Measurements from ENCODE around the gene ZNF496. TPM values are rescaled to one million over a fixed set of nuclear protein-coding genes. Genes with fewer than 3 reads are reported as not detected.

Gene ZNF496
- total and polyA plus RNA-seq, 2 of the 13 experiments (the other 11 are each of a cell fraction or from before 2014, with no cell fraction given), result 14.8 to 18.6 TPM

- POLR2A ChIA-PET, result no interaction called here
- no peak overlapping the region for H2AFZ ChIP-seq (ENCODE audit: low read length)
- H4K20me1 ChIP-seq (ENCODE audit: insufficient read depth, low read length), result no peaks in the 10 kb centered on the region
- H3K9ac ChIP-seq (ENCODE audit: insufficient read depth, low read depth, low read length), result no peak overlapping the region
- no TSS peak for BruUV-seq (replicated peaks)
- TF ChIP-seq ZNF713 (CRISPR knock-in tag; IDR thresholded peaks at IDR 0.05) (no peak), JDP2 (CRISPR knock-in tag; IDR thresholded peaks at IDR 0.05; ENCODE audit: borderline replicate concordance) (no peak), SNRNP70 (IDR thresholded peaks at IDR 0.05; ENCODE audit: low read depth, low read length) (no peak), ZNF256 (CRISPR knock-in tag; conservative IDR thresholded peaks at IDR 0.05) (no peak), MYC (CRISPR knock-in tag; IDR thresholded peaks at IDR 0.05; ENCODE audit: borderline replicate concordance) (no peak), MAFK (conservative IDR thresholded peaks at IDR 0.05 in 1 of 2, IDR thresholded peaks at IDR 0.05 in 1 of 2; ENCODE audit: low read length in 2 of 2) (no peak), NR2F2 (IDR thresholded peaks at IDR 0.05; ENCODE audit: borderline replicate concordance, low read depth) (no peak), ZNF703 (CRISPR knock-in tag; IDR thresholded peaks at IDR 0.05; ENCODE audit: borderline replicate concordance) (no peak), NR2F6 (IDR thresholded peaks at IDR 0.05) (no peak), NR2F6 (CRISPR knock-in tag; IDR thresholded peaks at IDR 0.05) (no peak)
- DNase-seq (ENCODE audit: low spot score) (no peak), FAIRE-seq (no peak), ATAC-seq (no peak)
- CTCF ChIA-PET (ENCODE audit: low intra/inter-chr PET ratio, low total read pairs), result no interaction called here
- no peak overlapping the region for H3K27ac ChIP-seq (ENCODE audit: extremely low read length, insufficient read depth, low read length)
- H3K79me2 ChIP-seq (ENCODE audit: insufficient read depth, low read length), result no peaks in the 10 kb centered on the region
- intact Hi-C loops (cut with micrococcal nuclease; ENCODE audit: unreplicated experiment) (no loop called here), in situ Hi-C loops (cut with HindIII; ENCODE audit: extremely low pct_ligation_motif_present, low pct_unique_long_range_greater_than_20kb) (no loop called here)
- no peaks in the 10 kb centered on the region for H3K9me3 ChIP-seq (ENCODE audit: low read length)
- 25% methylated on average over 6 of the region's 6 CpGs for WGBS (ENCODE audit: low lambda C conversion rate)
- no peaks in the 10 kb centered on the region; the same call in 1 of the 2 replicates for H3K4me1 ChIP-seq (ENCODE audit: insufficient read depth, low read length)
- H3K27me3 ChIP-seq (ENCODE audit: control insufficient read depth in 1 of 2, insufficient read depth in 2 of 2, low read length in 2 of 2), result peaks cover 0 to 32% of the 10 kb centered on the region in 2 experiments; a peak in 3 of 5 replicates
- no peak overlapping the region for H3K4me2 ChIP-seq (ENCODE audit: low read depth, low read length)
- no peaks in the 10 kb centered on the region for H3K36me3 ChIP-seq (replicated peaks in 1 of 2; ENCODE audit: control insufficient read depth in 1 of 2, insufficient read depth in 2 of 2, low read length in 2 of 2)
- H3K4me3 ChIP-seq (replicated peaks in 1 of 3; ENCODE audit: insufficient read depth in 1 of 3, low read depth in 2 of 3, low read length in 3 of 3), result no peak overlapping the region
Measured at GRCh38 chr1:247357781-247358211, 26.1 kb upstream of the ZNF496 start.
